K562 (cell line): Measurements from ENCODE around the gene CYB5D1. TPM values are rescaled to one million over a fixed set of nuclear protein-coding genes. Genes with fewer than 3 reads are reported as not detected.

Experiments used
- ATAC-seq: fragments of 200-7000 bp; cut with Tn5 transposase; 3 replicates; pipeline ENCODE4 v1.9.1; 2020; ENCODE audit warnings: moderate library complexity
- BruUV-seq: library from RNA; stranded (reverse); fragments of 400-500 nt; replicated peaks from 2 replicates; lab custom pipeline; 2021; lab: Mats Ljungman, UMichigan
- CTCF ChIA-PET: fragments of 300-600 bp; formaldehyde crosslinking; extraction: SDS; loops from one replicate; lab custom pipeline; 2021; ENCODE audit warnings: low intra/inter-chr PET ratio; lab: Yijun Ruan, JAX
- POLR2A ChIA-PET: fragments of 300-600, 350-650 bp; sonication (Branson Sonifier 250); formaldehyde crosslinking; extraction: SDS; loops from one replicate; lab custom pipeline; 2021; ENCODE audit warnings: antibody characterized with exemption, inconsistent platforms; lab: Yijun Ruan, JAX
- DNase-seq, 4 experiments: peaks; one replicate each; pipeline versions ENCODE4 v3.0.0 to v3.0.0-alpha.2; 2011 to 2018; ENCODE audit warnings: low spot score in 3 of 4, mixed read lengths in 3 of 4; ENCODE audit errors: extremely low read depth in 1 of 4
- FAIRE-seq: peaks from 2 replicates; lab custom pipeline; 2011; peaks lifted over from hg19 to GRCh38; lab: Jason Lieb, UNC
- H2AFZ ChIP-seq: 2 replicates; pipeline ENCODE4 v1.6.0; 2011; ENCODE audit warnings: low read depth, low read length, control low read depth, inconsistent platforms
- H3K27ac ChIP-seq: fragments of 200-600 bp; 3 replicates; pipeline ENCODE4 v1.8.0; 2011; ENCODE audit warnings: low read depth, mild to moderate bottlenecking, control low read depth, inconsistent platforms, low read length, moderate library complexity, mixed read lengths; ENCODE audit errors: extremely low read depth
- H3K27me3 ChIP-seq, 2 experiments: fragments of 300-600 bp in 1 of 2; 2 replicates in 1 of 2; 3 replicates in 1 of 2; pipeline versions ENCODE4 v1.6.0 to v1.8.0; 2011; ENCODE audit warnings: inconsistent platforms in 2 of 2, low read length in 2 of 2, mild to moderate bottlenecking in 1 of 2, mixed read lengths in 1 of 2, moderate library complexity in 1 of 2; ENCODE audit not compliant: control insufficient read depth in 2 of 2, insufficient read depth in 2 of 2
- H3K36me3 ChIP-seq: fragments of 300-600 bp; 3 replicates; pipeline ENCODE4 v1.8.0; 2011; ENCODE audit warnings: mild to moderate bottlenecking, low read length, inconsistent platforms; ENCODE audit not compliant: control insufficient read depth, insufficient read depth
- H3K4me1 ChIP-seq, 2 experiments: fragments of 200-600 bp in 1 of 2; replicated peaks in 1 of 2; 2 replicates in 1 of 2; 3 replicates in 1 of 2; pipeline versions ENCODE4 v1.5.1 to v1.8.0; 2011; ENCODE audit warnings: inconsistent platforms in 2 of 2, low read length in 2 of 2, mild to moderate bottlenecking in 1 of 2, mixed read lengths in 1 of 2, moderate library complexity in 1 of 2; ENCODE audit not compliant: control insufficient read depth in 2 of 2, insufficient read depth in 2 of 2
- H3K4me2 ChIP-seq: 2 replicates; pipeline ENCODE4 v1.6.1; 2011; ENCODE audit warnings: low read length, control low read depth, inconsistent platforms, mixed read lengths; ENCODE audit not compliant: insufficient read depth
- H3K4me3 ChIP-seq: fragments of 200-600 bp; sonication (generic), shearing (Covaris generic); 2 replicates; pipeline ENCODE4 v1.5.1; 2016; ENCODE audit warnings: control low read depth, inconsistent platforms
- H3K79me2 ChIP-seq: fragments of 200-600 bp; 3 replicates; pipeline ENCODE4 v1.8.0; 2011; ENCODE audit warnings: low read length, inconsistent platforms; ENCODE audit not compliant: control insufficient read depth, insufficient read depth
- H3K9ac ChIP-seq, 2 experiments: 2 replicates each; pipeline versions ENCODE4 v1.6.0 to v1.6.1; 2011; ENCODE audit warnings: low read depth in 2 of 2, low read length in 2 of 2, control low read depth in 1 of 2, inconsistent platforms in 1 of 2, mild to moderate bottlenecking in 1 of 2, mixed read lengths in 1 of 2; ENCODE audit not compliant: insufficient read depth in 1 of 2
- H3K9me1 ChIP-seq: one replicate; pipeline ENCODE4 v1.6.0; 2011; ENCODE audit warnings: inconsistent platforms, mild to moderate bottlenecking, low read length, moderate library complexity; ENCODE audit not compliant: control insufficient read depth, insufficient read depth
- H3K9me3 ChIP-seq: replicated peaks from 2 replicates; pipeline ENCODE4 v1.5.1; 2011; ENCODE audit warnings: low read depth, low read length, inconsistent platforms; ENCODE audit not compliant: control insufficient read depth, insufficient read depth
- H4K20me1 ChIP-seq: replicated peaks from 2 replicates; pipeline ENCODE4 v1.6.1; 2011; ENCODE audit warnings: low read length, inconsistent platforms, mixed read lengths; ENCODE audit not compliant: control insufficient read depth, insufficient read depth
- ETV6 ChIP-seq, 3 experiments: fragments of 150-350 bp in 1 of 3; sonication (generic) in 1 of 3; formaldehyde crosslinking in 1 of 3; IDR thresholded peaks; 2 replicates each; pipeline versions ENCODE4 v1.6.1 to v1.8.0; 2014 to 2022; ENCODE audit warnings: borderline replicate concordance in 2 of 3, low read depth in 2 of 3, antibody characterized with exemption in 1 of 3, low read length in 1 of 3, mild to moderate bottlenecking in 1 of 3, missing genetic modification reagents in 1 of 3
- HDAC6 ChIP-seq: IDR thresholded peaks from 2 replicates; pipeline ENCODE4 v1.6.1; 2012; ENCODE audit warnings: low read depth, mild to moderate bottlenecking, control low read depth, inconsistent platforms, low read length, moderate library complexity
- HNRNPK ChIP-seq: fragments of 200-400 bp; formaldehyde crosslinking; IDR thresholded peaks from one replicate; pipeline ENCODE4 v1.6.1; 2018; ENCODE audit warnings: mild to moderate bottlenecking, low read depth, low read length; ENCODE audit not compliant: poor library complexity, severe bottlenecking
- KAT8 ChIP-seq: fragments of 450-650 bp; IDR thresholded peaks from 2 replicates; pipeline ENCODE4 v1.6.1; 2016; ENCODE audit warnings: low read depth, mild to moderate bottlenecking
- MECOM ChIP-seq: fragments of 250-450 bp; sonication (Bioruptor Pico); IDR thresholded peaks from 2 replicates; pipeline ENCODE4 v1.8.0; 2022; ENCODE audit warnings: inconsistent platforms
- NONO ChIP-seq, 2 experiments: fragments of 200-400 bp in 1 of 2; fragments of 450-650 bp in 1 of 2; formaldehyde crosslinking in 1 of 2; IDR thresholded peaks; 2 replicates each; pipeline ENCODE4 v1.6.1; 2017; ENCODE audit warnings: low read depth in 2 of 2, mild to moderate bottlenecking in 2 of 2, moderate library complexity in 2 of 2, low read length in 1 of 2
- PHF21A ChIP-seq: fragments of 450-650 bp; IDR thresholded peaks from 2 replicates; pipeline ENCODE4 v1.6.1; 2017; ENCODE audit warnings: low read depth, borderline replicate concordance
- RAD21 ChIP-seq, 2 experiments: fragments of 250-450 bp in 1 of 2; fragments of 450-650 bp in 1 of 2; sonication (Bioruptor Pico) in 1 of 2; formaldehyde crosslinking in 1 of 2; IDR thresholded peaks in 1 of 2; conservative IDR thresholded peaks in 1 of 2; 2 replicates each; pipeline versions ENCODE4 v1.4.0 to v1.8.0; 2020 to 2022; ENCODE audit warnings: mild to moderate bottlenecking in 2 of 2, moderate library complexity in 1 of 2
- RCOR1 ChIP-seq, 2 experiments: IDR thresholded peaks; 2 replicates each; pipeline ENCODE4 v1.6.1; 2012; ENCODE audit warnings: low read depth in 2 of 2, low read length in 2 of 2, borderline replicate concordance in 1 of 2, improper control_type of control experiment in 1 of 2
- RFX1 ChIP-seq: fragments of 450-650 bp; IDR thresholded peaks from 2 replicates; pipeline ENCODE4 v1.6.1; 2016; ENCODE audit warnings: mild to moderate bottlenecking, moderate library complexity
- SRSF9 ChIP-seq: fragments of 200-400 bp; formaldehyde crosslinking; IDR thresholded peaks from 2 replicates; pipeline ENCODE4 v1.6.1; 2017; ENCODE audit warnings: low read depth, low read length, borderline replicate concordance
- ZNF57 ChIP-seq: fragments of 450-650 bp; formaldehyde crosslinking; IDR thresholded peaks from 2 replicates; pipeline ENCODE4 v1.4.0; 2020; ENCODE audit warnings: mild to moderate bottlenecking, moderate library complexity
- WGBS: fragments of 100-300 bp; shearing (Covaris generic); methylation state at CpG from one replicate; pipeline ENCODE4 v1.1.6; 2016; ENCODE audit warnings: low coverage, mixed read lengths; ENCODE audit not compliant: insufficient coverage; ENCODE audit errors: missing lambda C conversion rate; 5-methylcytosine and 5-hydroxymethylcytosine counted together
- in situ Hi-C: fragments of 300-500 bp; cut with MboI; formaldehyde crosslinking; loops from 4 replicates; pipeline ENCODE4 v1.15.0; 2018; ENCODE audit warnings: inconsistent platforms, mixed read lengths
- intact Hi-C: fragments of 100-400 bp; cut with micrococcal nuclease; formaldehyde crosslinking; loops from 2 replicates; pipeline ENCODE4 v1.14.2; 2022
- polyA plus RNA-seq, 8 experiments: library from polyadenylated mRNA; depleted of rRNA in 4 of 8; stranded (reverse) in 5 of 8; unstranded in 3 of 8; fragments of >200 nt; fragmentation: Nextera tagmentation in 2 of 8; fragmentation: Illumina TruSeq in 1 of 8; extraction: Ambion mirVana in 2 of 8; extraction: Trizol in 1 of 8; gene quantifications; 2 replicates each; pipeline versions ENCODE4 v1.2.1 to v1.2.3, GENCODE V29; 2011 to 2014; ENCODE audit warnings: inconsistent platforms in 1 of 8, missing spikeins in 1 of 8
- total RNA-seq, 7 experiments: library from RNA; depleted of rRNA in 6 of 7; stranded (reverse); fragments of >200 nt in 6 of 7; fragmentation: Illumina TruSeq in 2 of 7; extraction: Trizol in 2 of 7; gene quantifications; 2 replicates each; pipeline versions ENCODE4 v1.2.1 to v1.2.3, GENCODE V29; 2011 to 2021; ENCODE audit warnings: low replicate concordance in 1 of 7
- TF ChIP-seq, protein P1 (sequence below), 2 experiments: fragments of 450-650 bp in 1 of 2; sonication (generic) in 1 of 2; formaldehyde crosslinking in 1 of 2; IDR thresholded peaks in 1 of 2; conservative IDR thresholded peaks in 1 of 2; 2 replicates each; pipeline versions ENCODE4 v1.6.1 to v1.8.1; 2016 to 2023; ENCODE audit warnings: mild to moderate bottlenecking in 2 of 2, moderate library complexity in 2 of 2, inconsistent platforms in 1 of 2, missing genetic modification reagents in 1 of 2
- TF ChIP-seq, protein P2 (sequence below), 2 experiments: IDR thresholded peaks; 2 replicates each; pipeline ENCODE4 v1.6.1; 2012; ENCODE audit warnings: improper control_type of control experiment in 2 of 2, low read depth in 2 of 2, low read length in 2 of 2, borderline replicate concordance in 1 of 2
- TF ChIP-seq, protein P3 (sequence below): fragments of 250-450 bp; sonication (Bioruptor Pico); IDR thresholded peaks from 2 replicates; pipeline ENCODE4 v1.4.0; 2020

Gene CYB5D1
- total and polyA plus RNA-seq, 9 of the 15 experiments (the other 6 are each of a cell fraction or from before 2014, with no cell fraction given) = 2.4 to 7.9 (median 5.7) TPM

DNA sequence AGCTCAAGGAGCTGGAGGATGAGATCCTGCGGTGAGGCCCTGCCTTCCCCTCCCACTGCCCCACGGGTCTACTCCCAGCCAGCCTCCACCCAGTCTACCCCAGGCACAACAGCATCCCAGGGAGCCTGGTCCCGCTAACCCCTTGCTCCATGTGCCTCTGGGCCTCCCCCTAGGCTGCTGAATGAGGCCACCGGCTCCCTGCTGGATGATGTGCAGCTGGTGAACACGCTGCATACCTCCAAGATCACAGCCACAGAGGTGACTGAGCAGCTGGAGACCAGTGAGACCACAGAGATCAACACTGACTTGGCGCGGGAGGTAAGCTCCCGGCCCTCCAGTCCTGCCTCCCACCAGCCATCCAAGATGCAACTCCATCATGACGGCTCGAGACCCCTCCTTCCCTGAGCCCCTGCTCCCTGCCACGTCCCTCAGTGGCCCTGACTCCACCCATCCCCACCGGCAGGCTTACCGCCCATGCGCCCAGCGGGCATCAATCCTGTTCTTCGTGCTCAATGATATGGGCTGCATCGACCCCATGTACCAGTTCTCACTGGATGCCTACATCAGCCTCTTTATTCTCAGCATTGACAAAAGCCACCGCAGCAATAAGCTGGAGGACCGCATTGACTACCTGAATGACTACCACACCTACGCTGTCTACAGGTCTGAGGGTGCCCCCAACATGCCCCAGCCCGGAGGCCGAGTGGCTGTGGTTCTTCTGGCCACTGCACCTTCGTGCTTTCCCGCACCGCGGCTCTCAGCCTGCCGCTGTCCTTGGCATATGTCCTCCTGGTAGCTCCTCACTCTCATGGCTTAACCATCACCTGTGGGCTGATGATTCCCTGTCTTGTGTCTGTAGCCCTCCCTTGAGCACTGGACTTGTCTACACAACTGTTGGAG is 38.8 kb upstream of the CYB5D1 start:
- Histone ChIP-seq H3K9ac (no peak overlapping the region), H3K36me3 (no peaks in the 10 kb centered on the region), H2AFZ (no peak overlapping the region), H4K20me1 (no peaks in the 10 kb centered on the region; the same call in 1 of the 2 replicates), H3K27ac (no peak overlapping the region), H3K27me3 (peaks cover 15 to 68% of the 10 kb centered on the region in 2 experiments), H3K4me3 (no peak overlapping the region), H3K4me1 (peaks cover 0 to 5% of the 10 kb centered on the region in 2 experiments; a peak in 2 of 5 replicates), H3K9me1 (no peaks in the 10 kb centered on the region), H3K79me2 (no peaks in the 10 kb centered on the region), H3K4me2 (no peak overlapping the region), H3K9me3 (no peaks in the 10 kb centered on the region)
- intact Hi-C loops = no loop called here
- POLR2A ChIA-PET = interaction anchor here (0.7 to 1.2 kb wide), 2 partner anchors 11 to 71 kb away, joined by 3 read pairs; no protein-coding TSS in a partner anchor
- CTCF ChIA-PET = no interaction called here
- FAIRE-seq (no peak), DNase-seq (no peak), ATAC-seq (no peak)
- BruUV-seq = no TSS peak
- in situ Hi-C loops = no loop called here
- WGBS = under 1% methylated on average over 21 of the region's 27 CpGs
- no peak for TF ChIP-seq RAD21 (CRISPR knock-in tag; conservative IDR thresholded peaks at IDR 0.05 in 1 of 2, IDR thresholded peaks at IDR 0.05 in 1 of 2)
- TF ChIP-seq RCOR1 (IDR thresholded peaks at IDR 0.05; ENCODE audit: borderline replicate concordance in 1 of 2, low read depth in 2 of 2, low read length in 2 of 2) = no peak
- TF ChIP-seq ETV6 (IDR thresholded peaks at IDR 0.05; ENCODE audit: borderline replicate concordance in 1 of 2, low read depth in 2 of 2, low read length in 1 of 2) = no peak
- no peak for TF ChIP-seq ETV6 (CRISPR knock-in tag; IDR thresholded peaks at IDR 0.05; ENCODE audit: borderline replicate concordance)
- TF ChIP-seq HNRNPK = no peak
- no peak for TF ChIP-seq SRSF9
- no peak for TF ChIP-seq KAT8
- no peak for TF ChIP-seq RFX1
- TF ChIP-seq, protein P1, sequence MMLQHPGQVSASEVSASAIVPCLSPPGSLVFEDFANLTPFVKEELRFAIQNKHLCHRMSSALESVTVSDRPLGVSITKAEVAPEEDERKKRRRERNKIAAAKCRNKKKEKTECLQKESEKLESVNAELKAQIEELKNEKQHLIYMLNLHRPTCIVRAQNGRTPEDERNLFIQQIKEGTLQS (IDR thresholded peaks at IDR 0.05) = no peak
- TF ChIP-seq, protein P1 (CRISPR knock-in tag; conservative IDR thresholded peaks at IDR 0.05) = no peak
- no peak for TF ChIP-seq ZNF57 (CRISPR knock-in tag)
- TF ChIP-seq NONO (IDR thresholded peaks at IDR 0.05; ENCODE audit: low read depth in 2 of 2, low read length in 1 of 2) = no peak
- TF ChIP-seq, protein P2, sequence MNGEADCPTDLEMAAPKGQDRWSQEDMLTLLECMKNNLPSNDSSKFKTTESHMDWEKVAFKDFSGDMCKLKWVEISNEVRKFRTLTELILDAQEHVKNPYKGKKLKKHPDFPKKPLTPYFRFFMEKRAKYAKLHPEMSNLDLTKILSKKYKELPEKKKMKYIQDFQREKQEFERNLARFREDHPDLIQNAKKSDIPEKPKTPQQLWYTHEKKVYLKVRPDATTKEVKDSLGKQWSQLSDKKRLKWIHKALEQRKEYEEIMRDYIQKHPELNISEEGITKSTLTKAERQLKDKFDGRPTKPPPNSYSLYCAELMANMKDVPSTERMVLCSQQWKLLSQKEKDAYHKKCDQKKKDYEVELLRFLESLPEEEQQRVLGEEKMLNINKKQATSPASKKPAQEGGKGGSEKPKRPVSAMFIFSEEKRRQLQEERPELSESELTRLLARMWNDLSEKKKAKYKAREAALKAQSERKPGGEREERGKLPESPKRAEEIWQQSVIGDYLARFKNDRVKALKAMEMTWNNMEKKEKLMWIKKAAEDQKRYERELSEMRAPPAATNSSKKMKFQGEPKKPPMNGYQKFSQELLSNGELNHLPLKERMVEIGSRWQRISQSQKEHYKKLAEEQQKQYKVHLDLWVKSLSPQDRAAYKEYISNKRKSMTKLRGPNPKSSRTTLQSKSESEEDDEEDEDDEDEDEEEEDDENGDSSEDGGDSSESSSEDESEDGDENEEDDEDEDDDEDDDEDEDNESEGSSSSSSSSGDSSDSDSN (IDR thresholded peaks at IDR 0.05; ENCODE audit: borderline replicate concordance in 1 of 2, low read depth in 2 of 2, low read length in 2 of 2) = no peak
- TF ChIP-seq, protein P3, sequence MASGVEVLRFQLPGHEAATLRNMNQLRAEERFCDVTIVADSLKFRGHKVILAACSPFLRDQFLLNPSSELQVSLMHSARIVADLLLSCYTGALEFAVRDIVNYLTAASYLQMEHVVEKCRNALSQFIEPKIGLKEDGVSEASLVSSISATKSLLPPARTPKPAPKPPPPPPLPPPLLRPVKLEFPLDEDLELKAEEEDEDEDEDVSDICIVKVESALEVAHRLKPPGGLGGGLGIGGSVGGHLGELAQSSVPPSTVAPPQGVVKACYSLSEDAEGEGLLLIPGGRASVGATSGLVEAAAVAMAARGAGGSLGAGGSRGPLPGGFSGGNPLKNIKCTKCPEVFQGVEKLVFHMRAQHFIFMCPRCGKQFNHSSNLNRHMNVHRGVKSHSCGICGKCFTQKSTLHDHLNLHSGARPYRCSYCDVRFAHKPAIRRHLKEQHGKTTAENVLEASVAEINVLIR (CRISPR knock-in tag) = no peak
- no peak for TF ChIP-seq MECOM
- no peak for TF ChIP-seq PHF21A
- TF ChIP-seq HDAC6 = no peak
